ENCODE measurements around the gene CBX3.

CBX3 gene

DNA sequence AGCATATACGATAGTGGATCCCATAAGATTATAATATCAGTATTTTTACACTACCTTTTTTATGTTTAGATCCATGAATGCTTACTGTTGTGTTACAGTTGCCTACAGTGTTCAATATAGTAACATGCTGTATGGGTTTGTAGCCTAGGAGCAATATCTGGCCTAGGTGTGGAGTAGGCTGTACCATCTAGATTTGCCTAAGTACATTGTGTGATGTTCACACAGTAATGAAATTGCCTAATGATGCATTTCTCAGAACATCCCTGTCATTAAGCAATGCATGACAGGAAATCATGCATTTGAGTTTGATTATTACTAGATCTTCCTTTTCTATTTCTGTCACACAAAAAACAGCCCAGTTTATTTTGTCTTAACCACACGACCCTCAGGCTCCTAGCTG is 14.5 kb downstream of the CBX3 start:
- no peak for DNase-seq (ENCODE audit: low read depth)
- H3K4me3 ChIP-seq (ENCODE audit: low read depth, low read length): no peak overlapping the region
- no peak for TF ChIP-seq CTCF (IDR thresholded peaks at IDR 0.05; ENCODE audit: control insufficient read depth, extremely low read depth, insufficient read depth)

- no peak overlapping the region for H3K4me3 ChIP-seq (ENCODE audit: low read depth, low read length)
- TF ChIP-seq CTCF (IDR thresholded peaks at IDR 0.05; ENCODE audit: control insufficient read depth, extremely low read depth, insufficient read depth): no peak
- no peak for DNase-seq (ENCODE audit: low read depth)
Measured at GRCh38 chr7:26224359-26224758, 22.8 kb downstream of the CBX3 start.

DNA sequence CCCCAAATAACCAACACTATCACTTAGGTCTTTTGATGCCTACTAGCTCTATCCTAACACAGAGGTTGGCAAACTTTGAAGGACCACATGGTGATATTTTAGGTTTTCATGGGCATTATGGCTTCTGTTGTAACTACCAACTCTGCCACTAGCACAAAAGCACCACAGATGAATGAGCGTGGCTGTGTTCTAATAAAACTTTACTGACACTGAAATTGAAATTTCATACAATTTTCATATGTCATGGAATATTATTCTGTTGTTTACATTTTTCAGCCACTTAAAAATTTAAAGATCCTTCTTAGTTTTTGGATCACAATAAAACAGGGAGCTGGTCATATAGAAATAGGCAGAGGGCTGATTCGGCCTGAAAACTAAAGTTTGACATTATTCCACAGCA is 26.4 kb downstream of the CBX3 start:
- TF ChIP-seq CTCF (IDR thresholded peaks at IDR 0.05; ENCODE audit: control insufficient read depth, extremely low read depth, insufficient read depth): no peak
- no peak for DNase-seq (ENCODE audit: low read depth)
- H3K4me3 ChIP-seq (ENCODE audit: low read depth, low read length): no peak overlapping the region

DNA sequence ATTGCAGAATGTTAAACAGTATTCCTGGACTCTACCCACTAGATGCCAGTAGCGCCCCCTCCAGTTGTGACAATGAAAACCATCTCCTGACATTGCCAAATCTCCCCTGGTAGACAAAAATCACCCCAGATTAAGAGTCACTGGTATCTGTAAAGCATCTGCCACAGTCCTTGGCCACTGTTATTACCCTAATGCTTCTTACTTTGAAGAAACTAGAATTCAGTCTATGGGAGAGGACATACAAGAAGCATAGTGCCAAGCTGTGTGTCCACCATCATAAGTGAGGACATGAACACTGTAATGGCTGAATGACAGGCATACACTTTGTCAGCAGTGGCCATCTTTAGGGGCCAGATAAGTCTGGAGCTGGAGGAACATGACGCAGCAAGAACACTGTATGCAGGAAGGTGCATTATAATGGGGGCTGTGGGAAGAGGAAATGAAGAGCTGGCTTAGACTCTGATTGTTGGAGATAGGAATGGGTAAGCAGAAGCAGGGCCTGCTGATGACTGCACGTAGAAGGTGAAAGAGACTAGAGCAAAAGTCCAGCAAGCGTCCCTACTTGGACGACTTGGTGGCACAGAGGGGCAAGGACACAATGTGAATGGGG is 32.5 kb downstream of the CBX3 start:
- TF ChIP-seq CTCF (IDR thresholded peaks at IDR 0.05; ENCODE audit: control insufficient read depth, extremely low read depth, insufficient read depth): no peak
- H3K4me3 ChIP-seq (ENCODE audit: low read depth, low read length): no peak overlapping the region
- DNase-seq (ENCODE audit: low read depth): no peak

DNA sequence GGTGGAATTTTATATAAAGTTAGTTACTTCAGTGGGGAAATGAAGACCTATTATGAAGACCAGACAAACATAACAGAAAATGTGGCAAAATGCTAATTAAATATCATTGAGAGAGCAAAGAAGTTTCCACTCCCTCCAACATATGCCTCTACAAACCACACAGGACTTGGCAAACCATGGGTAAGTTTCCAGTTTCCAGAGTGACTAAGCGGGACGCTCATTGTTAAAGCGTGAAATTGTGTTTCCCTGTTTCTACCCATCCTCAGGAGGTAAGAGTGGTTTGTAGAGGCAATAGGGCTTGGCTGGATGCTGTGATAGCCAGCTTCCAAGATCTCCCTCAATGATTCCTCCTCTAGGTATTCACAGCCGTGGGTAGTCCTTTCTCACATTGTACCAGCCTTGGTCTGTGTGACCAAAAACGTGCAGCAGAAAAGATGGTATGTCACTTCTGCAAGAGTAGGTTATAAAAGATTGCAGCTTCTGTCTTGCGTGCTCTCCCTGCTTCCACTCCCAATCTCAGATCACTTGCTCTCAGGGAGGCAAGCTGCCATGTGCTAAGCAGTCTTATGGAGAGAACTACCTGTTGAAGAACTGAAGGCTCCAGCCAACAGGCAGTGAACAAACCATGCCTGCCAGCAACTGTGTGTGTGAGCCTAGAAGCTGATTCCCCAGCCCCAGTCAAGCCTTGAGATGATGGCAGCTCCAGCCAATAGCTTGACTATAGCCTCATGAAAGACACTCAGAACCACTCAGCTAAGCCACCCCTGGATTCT is 35.7 kb downstream of the CBX3 start:
- no peak for TF ChIP-seq CTCF (IDR thresholded peaks at IDR 0.05; ENCODE audit: control insufficient read depth, extremely low read depth, insufficient read depth)
- DNase-seq (ENCODE audit: low read depth): no peak
- no peak overlapping the region for H3K4me3 ChIP-seq (ENCODE audit: low read depth, low read length)

DNA sequence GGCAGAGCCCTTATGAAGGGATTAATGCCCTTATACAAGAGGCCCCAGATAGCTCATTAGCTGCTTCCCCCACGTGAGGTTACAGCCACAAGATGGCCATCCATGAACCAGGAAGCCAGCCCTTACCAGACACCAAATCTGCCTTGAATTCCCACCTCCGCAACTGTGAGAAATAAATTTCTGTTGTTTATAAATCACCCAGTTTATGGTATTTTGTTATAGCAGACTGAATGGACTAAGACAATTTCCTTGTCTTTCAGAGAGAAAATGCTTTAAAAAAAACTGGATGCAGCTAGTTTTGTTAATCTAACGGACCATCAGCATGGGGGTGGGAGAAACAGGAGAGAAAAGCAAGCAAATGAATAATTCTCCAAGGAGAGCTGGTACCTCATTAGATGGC is 36.5 kb downstream of the CBX3 start:
- no peak for TF ChIP-seq CTCF (IDR thresholded peaks at IDR 0.05; ENCODE audit: control insufficient read depth, extremely low read depth, insufficient read depth)
- no peak overlapping the region for H3K4me3 ChIP-seq (ENCODE audit: low read depth, low read length)
- no peak for DNase-seq (ENCODE audit: low read depth)

GRCh38 chr7:26245150-26245549 is 43.6 kb downstream of the CBX3 start:
- TF ChIP-seq CTCF (IDR thresholded peaks at IDR 0.05; ENCODE audit: control insufficient read depth, extremely low read depth, insufficient read depth): no peak
- no peak for DNase-seq (ENCODE audit: low read depth)
- H3K4me3 ChIP-seq (ENCODE audit: low read depth, low read length): no peak overlapping the region

All from LNCaP clone FGC (cell line).